GM23338 (cell line): ENCODE measurements around the gene GRIK2. TPM values are rescaled to one million over a fixed set of nuclear protein-coding genes. Genes with fewer than 3 reads are reported as not detected.

Experiments used
- ATAC-seq: fragments of 200-7000 bp; cut with Tn5 transposase; 3 replicates; pipeline ENCODE4 v1.9.1; 2020
- DNase-seq: peaks from one replicate; pipeline ENCODE4 v3.0.0-alpha.2; 2015; ENCODE audit warnings: low spot score
- H2AFZ ChIP-seq: fragments of 200-600 bp; sonication (generic); 2 replicates; pipeline ENCODE4 v1.8.0; 2016; ENCODE audit warnings: antibody characterized with exemption, mild to moderate bottlenecking, moderate library complexity
- H3F3A ChIP-seq: fragments of 200-600 bp; sonication (generic); replicated peaks from 2 replicates; pipeline ENCODE4 v1.8.0; 2017; ENCODE audit warnings: antibody characterized with exemption, mixed run types, low read depth
- H3K27ac ChIP-seq: fragments of 200-600 bp; sonication (generic); 2 replicates; pipeline ENCODE4 v1.6.1; 2016; ENCODE audit warnings: low read depth
- H3K27me3 ChIP-seq: fragments of 200-600 bp; sonication (generic); 2 replicates; pipeline ENCODE4 v1.8.0; 2016; ENCODE audit warnings: mild to moderate bottlenecking, mixed run types, moderate library complexity; ENCODE audit not compliant: insufficient read depth
- H3K36me3 ChIP-seq: fragments of 200-600 bp; sonication (generic); 2 replicates; pipeline ENCODE4 v1.8.0; 2016; ENCODE audit warnings: mild to moderate bottlenecking; ENCODE audit not compliant: insufficient read depth
- H3K4me1 ChIP-seq: fragments of 200-600 bp; sonication (generic); 2 replicates; pipeline ENCODE4 v1.8.0; 2016; ENCODE audit warnings: mild to moderate bottlenecking, moderate library complexity; ENCODE audit not compliant: insufficient read depth
- H3K4me2 ChIP-seq: fragments of 200-600 bp; sonication (generic); 2 replicates; pipeline ENCODE4 v1.7.1; 2017; ENCODE audit warnings: mixed run types
- H3K4me3 ChIP-seq: fragments of 200-600 bp; sonication (generic); 2 replicates; pipeline ENCODE4 v1.6.1; 2016; ENCODE audit warnings: mixed run types
- H3K79me2 ChIP-seq: fragments of 200-600 bp; sonication (generic); replicated peaks from 2 replicates; pipeline ENCODE4 v1.8.0; 2017; ENCODE audit warnings: mild to moderate bottlenecking; ENCODE audit not compliant: insufficient read depth
- H3K9me2 ChIP-seq: fragments of 200-600 bp; sonication (generic); 2 replicates; pipeline ENCODE4 v1.8.0; 2017; ENCODE audit not compliant: insufficient read depth
- H4K20me1 ChIP-seq: fragments of 200-600 bp; sonication (generic); replicated peaks from 2 replicates; pipeline ENCODE4 v1.8.0; 2017; ENCODE audit warnings: mild to moderate bottlenecking; ENCODE audit not compliant: insufficient read depth
- H3K27ac Mint-ChIP-seq: 2 replicates; pipeline ENCODE4 v1.8.0; 2020; ENCODE audit warnings: inconsistent platforms, mild to moderate bottlenecking, moderate library complexity, mixed read lengths
- H3K27me3 Mint-ChIP-seq: 3 replicates; pipeline ENCODE4 v1.8.0; 2022; ENCODE audit warnings: low read depth, mild to moderate bottlenecking, moderate library complexity, mixed read lengths, inconsistent platforms; ENCODE audit not compliant: insufficient read depth, poor library complexity
- H3K36me3 Mint-ChIP-seq: 3 replicates; pipeline ENCODE4 v1.8.0; 2021; ENCODE audit warnings: low read depth, mild to moderate bottlenecking, inconsistent platforms, moderate library complexity, mixed read lengths
- H3K4me1 Mint-ChIP-seq: 3 replicates; pipeline ENCODE4 v1.8.0; 2020; ENCODE audit warnings: mild to moderate bottlenecking, inconsistent platforms, mixed read lengths
- H3K4me3 Mint-ChIP-seq: 3 replicates; pipeline ENCODE4 v1.8.0; 2021; ENCODE audit warnings: moderate library complexity, mild to moderate bottlenecking, inconsistent platforms, mixed read lengths
- H3K9me3 Mint-ChIP-seq: 3 replicates; pipeline ENCODE4 v1.8.0; 2020; ENCODE audit warnings: moderate library complexity, mild to moderate bottlenecking, inconsistent platforms, mixed read lengths
- CREB1 ChIP-seq: fragments of 250-450 bp; sonication (Bioruptor Pico); IDR thresholded peaks from 2 replicates; pipeline ENCODE4 v1.5.0; 2020; ENCODE audit warnings: low read depth, mild to moderate bottlenecking, moderate library complexity
- EZH2 ChIP-seq: fragments of 200-600 bp; sonication (generic); IDR thresholded peaks from one replicate; pipeline ENCODE4 v1.8.0; 2017; ENCODE audit warnings: antibody characterized with exemption, mild to moderate bottlenecking, low read depth; ENCODE audit not compliant: unreplicated experiment
- EZH2phosphoT487 ChIP-seq: fragments of 200-600 bp; sonication (generic); IDR thresholded peaks from one replicate; pipeline ENCODE4 v1.8.1; 2018; ENCODE audit warnings: antibody characterized with exemption; ENCODE audit not compliant: unreplicated experiment
- JUNB ChIP-seq: IDR thresholded peaks from one replicate; pipeline ENCODE4 v1.6.1; 2016; ENCODE audit warnings: antibody characterized with exemption; ENCODE audit not compliant: unreplicated experiment
- NANOG ChIP-seq: IDR thresholded peaks from 2 replicates; pipeline ENCODE4 v1.6.1; 2016; ENCODE audit warnings: antibody characterized with exemption, borderline replicate concordance
- POLR2AphosphoS5 ChIP-seq: IDR thresholded peaks from 2 replicates; pipeline ENCODE4 v1.6.1; 2016; ENCODE audit warnings: antibody characterized with exemption, low read depth
- STAT1 ChIP-seq: IDR thresholded peaks from one replicate; pipeline ENCODE4 v1.6.1; 2016; ENCODE audit warnings: antibody characterized with exemption; ENCODE audit not compliant: unreplicated experiment
- ZNF114 ChIP-seq: fragments of 250-450 bp; sonication (Bioruptor Pico); IDR thresholded peaks from 2 replicates; pipeline ENCODE4 v1.5.0; 2020; ENCODE audit warnings: mild to moderate bottlenecking, moderate library complexity
- ZNF331 ChIP-seq: fragments of 250-450 bp; sonication (Bioruptor Pico); IDR thresholded peaks from 2 replicates; pipeline ENCODE4 v1.5.0; 2020; ENCODE audit warnings: low read depth, mild to moderate bottlenecking, moderate library complexity
- polyA plus RNA-seq: library from polyadenylated mRNA; unstranded; fragments of >200 nt; fragmentation: Nextera tagmentation; extraction: Ambion mirVana; gene quantifications from 2 replicates; pipeline ENCODE4 v1.2.1, GENCODE V29; 2016
- total RNA-seq: library from RNA; depleted of rRNA; stranded (reverse); fragments of >200 nt; shearing (Covaris generic); gene quantifications from 2 replicates; pipeline ENCODE4 v1.2.3, GENCODE V29; 2014
- TF ChIP-seq, protein P1 (sequence below), 2 experiments: fragments of 200-600 bp in 1 of 2; sonication (generic) in 1 of 2; conservative IDR thresholded peaks; 2 replicates each; pipeline versions ENCODE4 v1.5.1 to v1.6.1; 2016 to 2017; ENCODE audit warnings: antibody characterized with exemption in 2 of 2, low read depth in 2 of 2, mild to moderate bottlenecking in 2 of 2, moderate library complexity in 1 of 2
- TF ChIP-seq, protein P2 (sequence below): IDR thresholded peaks from 2 replicates; pipeline ENCODE4 v1.6.1; 2016; ENCODE audit warnings: antibody characterized with exemption
- TF ChIP-seq, protein P3 (sequence below): fragments of 250-450 bp; sonication (Bioruptor Pico); IDR thresholded peaks from 2 replicates; pipeline ENCODE4 v1.5.0; 2020; ENCODE audit warnings: mild to moderate bottlenecking, moderate library complexity
- TF ChIP-seq, protein P4 (sequence below): IDR thresholded peaks from one replicate; pipeline ENCODE4 v1.6.1; 2018; ENCODE audit warnings: antibody characterized with exemption; ENCODE audit not compliant: unreplicated experiment

Gene GRIK2
- total and polyA plus RNA-seq, 2 experiments from 2014 or later, result 0.73 to 3.0 TPM

DNA sequence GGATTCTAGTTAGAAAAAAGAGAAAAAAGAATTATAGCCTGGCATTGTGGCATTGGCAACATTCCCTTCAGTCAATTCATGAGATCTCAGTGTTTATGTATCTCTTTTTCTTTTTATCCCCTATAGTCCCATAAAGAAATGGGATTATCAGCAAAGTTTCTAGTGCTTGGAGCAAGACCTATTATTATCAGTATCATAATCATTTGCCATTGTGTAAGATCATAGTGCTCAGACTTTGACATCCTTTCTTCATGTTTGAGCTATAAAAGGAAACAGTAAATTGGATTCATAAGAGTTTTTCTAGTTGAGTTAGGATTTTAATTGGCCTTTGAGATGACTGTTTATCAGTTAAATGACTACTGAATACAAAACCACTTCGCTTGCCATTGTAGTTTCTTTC is 295.6 kb downstream of the GRIK2 start:
- no peak for ATAC-seq
- H3K4me3 ChIP-seq, result no peak overlapping the region
- TF ChIP-seq EZH2phosphoT487 (no peak), POLR2AphosphoS5 (no peak), NANOG (no peak), STAT1 (no peak), ZNF331 (CRISPR knock-in tag) (no peak), CREB1 (CRISPR knock-in tag) (no peak), JUNB (no peak), ZNF114 (no peak), EZH2 (no peak)
- TF ChIP-seq, protein P1, sequence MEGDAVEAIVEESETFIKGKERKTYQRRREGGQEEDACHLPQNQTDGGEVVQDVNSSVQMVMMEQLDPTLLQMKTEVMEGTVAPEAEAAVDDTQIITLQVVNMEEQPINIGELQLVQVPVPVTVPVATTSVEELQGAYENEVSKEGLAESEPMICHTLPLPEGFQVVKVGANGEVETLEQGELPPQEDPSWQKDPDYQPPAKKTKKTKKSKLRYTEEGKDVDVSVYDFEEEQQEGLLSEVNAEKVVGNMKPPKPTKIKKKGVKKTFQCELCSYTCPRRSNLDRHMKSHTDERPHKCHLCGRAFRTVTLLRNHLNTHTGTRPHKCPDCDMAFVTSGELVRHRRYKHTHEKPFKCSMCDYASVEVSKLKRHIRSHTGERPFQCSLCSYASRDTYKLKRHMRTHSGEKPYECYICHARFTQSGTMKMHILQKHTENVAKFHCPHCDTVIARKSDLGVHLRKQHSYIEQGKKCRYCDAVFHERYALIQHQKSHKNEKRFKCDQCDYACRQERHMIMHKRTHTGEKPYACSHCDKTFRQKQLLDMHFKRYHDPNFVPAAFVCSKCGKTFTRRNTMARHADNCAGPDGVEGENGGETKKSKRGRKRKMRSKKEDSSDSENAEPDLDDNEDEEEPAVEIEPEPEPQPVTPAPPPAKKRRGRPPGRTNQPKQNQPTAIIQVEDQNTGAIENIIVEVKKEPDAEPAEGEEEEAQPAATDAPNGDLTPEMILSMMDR (conservative IDR thresholded peaks at IDR 0.05; ENCODE audit: low read depth in 2 of 2), result no peak
- TF ChIP-seq, protein P2, sequence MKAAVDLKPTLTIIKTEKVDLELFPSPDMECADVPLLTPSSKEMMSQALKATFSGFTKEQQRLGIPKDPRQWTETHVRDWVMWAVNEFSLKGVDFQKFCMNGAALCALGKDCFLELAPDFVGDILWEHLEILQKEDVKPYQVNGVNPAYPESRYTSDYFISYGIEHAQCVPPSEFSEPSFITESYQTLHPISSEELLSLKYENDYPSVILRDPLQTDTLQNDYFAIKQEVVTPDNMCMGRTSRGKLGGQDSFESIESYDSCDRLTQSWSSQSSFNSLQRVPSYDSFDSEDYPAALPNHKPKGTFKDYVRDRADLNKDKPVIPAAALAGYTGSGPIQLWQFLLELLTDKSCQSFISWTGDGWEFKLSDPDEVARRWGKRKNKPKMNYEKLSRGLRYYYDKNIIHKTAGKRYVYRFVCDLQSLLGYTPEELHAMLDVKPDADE, result no peak
- TF ChIP-seq, protein P3, sequence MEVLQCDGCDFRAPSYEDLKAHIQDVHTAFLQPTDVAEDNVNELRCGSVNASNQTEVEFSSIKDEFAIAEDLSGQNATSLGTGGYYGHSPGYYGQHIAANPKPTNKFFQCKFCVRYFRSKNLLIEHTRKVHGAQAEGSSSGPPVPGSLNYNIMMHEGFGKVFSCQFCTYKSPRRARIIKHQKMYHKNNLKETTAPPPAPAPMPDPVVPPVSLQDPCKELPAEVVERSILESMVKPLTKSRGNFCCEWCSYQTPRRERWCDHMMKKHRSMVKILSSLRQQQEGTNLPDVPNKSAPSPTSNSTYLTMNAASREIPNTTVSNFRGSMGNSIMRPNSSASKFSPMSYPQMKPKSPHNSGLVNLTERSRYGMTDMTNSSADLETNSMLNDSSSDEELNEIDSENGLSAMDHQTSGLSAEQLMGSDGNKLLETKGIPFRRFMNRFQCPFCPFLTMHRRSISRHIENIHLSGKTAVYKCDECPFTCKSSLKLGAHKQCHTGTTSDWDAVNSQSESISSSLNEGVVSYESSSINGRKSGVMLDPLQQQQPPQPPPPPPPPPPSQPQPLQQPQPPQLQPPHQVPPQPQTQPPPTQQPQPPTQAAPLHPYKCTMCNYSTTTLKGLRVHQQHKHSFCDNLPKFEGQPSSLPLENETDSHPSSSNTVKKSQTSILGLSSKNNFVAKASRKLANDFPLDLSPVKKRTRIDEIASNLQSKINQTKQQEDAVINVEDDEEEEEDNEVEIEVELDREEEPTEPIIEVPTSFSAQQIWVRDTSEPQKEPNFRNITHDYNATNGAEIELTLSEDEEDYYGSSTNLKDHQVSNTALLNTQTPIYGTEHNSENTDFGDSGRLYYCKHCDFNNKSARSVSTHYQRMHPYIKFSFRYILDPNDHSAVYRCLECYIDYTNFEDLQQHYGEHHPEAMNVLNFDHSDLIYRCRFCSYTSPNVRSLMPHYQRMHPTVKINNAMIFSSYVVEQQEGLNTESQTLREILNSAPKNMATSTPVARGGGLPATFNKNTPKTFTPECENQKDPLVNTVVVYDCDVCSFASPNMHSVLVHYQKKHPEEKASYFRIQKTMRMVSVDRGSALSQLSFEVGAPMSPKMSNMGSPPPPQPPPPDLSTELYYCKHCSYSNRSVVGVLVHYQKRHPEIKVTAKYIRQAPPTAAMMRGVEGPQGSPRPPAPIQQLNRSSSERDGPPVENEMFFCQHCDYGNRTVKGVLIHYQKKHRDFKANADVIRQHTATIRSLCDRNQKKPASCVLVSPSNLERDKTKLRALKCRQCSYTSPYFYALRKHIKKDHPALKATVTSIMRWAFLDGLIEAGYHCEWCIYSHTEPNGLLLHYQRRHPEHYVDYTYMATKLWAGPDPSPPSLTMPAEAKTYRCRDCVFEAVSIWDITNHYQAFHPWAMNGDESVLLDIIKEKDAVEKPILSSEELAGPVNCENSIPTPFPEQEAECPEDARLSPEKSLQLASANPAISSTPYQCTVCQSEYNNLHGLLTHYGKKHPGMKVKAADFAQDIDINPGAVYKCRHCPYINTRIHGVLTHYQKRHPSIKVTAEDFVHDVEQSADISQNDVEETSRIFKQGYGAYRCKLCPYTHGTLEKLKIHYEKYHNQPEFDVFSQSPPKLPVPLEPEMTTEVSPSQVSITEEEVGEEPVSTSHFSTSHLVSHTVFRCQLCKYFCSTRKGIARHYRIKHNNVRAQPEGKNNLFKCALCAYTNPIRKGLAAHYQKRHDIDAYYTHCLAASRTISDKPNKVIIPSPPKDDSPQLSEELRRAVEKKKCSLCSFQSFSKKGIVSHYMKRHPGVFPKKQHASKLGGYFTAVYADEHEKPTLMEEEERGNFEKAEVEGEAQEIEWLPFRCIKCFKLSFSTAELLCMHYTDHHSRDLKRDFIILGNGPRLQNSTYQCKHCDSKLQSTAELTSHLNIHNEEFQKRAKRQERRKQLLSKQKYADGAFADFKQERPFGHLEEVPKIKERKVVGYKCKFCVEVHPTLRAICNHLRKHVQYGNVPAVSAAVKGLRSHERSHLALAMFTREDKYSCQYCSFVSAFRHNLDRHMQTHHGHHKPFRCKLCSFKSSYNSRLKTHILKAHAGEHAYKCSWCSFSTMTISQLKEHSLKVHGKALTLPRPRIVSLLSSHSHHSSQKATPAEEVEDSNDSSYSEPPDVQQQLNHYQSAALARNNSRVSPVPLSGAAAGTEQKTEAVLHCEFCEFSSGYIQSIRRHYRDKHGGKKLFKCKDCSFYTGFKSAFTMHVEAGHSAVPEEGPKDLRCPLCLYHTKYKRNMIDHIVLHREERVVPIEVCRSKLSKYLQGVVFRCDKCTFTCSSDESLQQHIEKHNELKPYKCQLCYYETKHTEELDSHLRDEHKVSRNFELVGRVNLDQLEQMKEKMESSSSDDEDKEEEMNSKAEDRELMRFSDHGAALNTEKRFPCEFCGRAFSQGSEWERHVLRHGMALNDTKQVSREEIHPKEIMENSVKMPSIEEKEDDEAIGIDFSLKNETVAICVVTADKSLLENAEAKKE (CRISPR knock-in tag), result no peak
- TF ChIP-seq, protein P4, sequence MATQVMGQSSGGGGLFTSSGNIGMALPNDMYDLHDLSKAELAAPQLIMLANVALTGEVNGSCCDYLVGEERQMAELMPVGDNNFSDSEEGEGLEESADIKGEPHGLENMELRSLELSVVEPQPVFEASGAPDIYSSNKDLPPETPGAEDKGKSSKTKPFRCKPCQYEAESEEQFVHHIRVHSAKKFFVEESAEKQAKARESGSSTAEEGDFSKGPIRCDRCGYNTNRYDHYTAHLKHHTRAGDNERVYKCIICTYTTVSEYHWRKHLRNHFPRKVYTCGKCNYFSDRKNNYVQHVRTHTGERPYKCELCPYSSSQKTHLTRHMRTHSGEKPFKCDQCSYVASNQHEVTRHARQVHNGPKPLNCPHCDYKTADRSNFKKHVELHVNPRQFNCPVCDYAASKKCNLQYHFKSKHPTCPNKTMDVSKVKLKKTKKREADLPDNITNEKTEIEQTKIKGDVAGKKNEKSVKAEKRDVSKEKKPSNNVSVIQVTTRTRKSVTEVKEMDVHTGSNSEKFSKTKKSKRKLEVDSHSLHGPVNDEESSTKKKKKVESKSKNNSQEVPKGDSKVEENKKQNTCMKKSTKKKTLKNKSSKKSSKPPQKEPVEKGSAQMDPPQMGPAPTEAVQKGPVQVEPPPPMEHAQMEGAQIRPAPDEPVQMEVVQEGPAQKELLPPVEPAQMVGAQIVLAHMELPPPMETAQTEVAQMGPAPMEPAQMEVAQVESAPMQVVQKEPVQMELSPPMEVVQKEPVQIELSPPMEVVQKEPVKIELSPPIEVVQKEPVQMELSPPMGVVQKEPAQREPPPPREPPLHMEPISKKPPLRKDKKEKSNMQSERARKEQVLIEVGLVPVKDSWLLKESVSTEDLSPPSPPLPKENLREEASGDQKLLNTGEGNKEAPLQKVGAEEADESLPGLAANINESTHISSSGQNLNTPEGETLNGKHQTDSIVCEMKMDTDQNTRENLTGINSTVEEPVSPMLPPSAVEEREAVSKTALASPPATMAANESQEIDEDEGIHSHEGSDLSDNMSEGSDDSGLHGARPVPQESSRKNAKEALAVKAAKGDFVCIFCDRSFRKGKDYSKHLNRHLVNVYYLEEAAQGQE, result no peak

More for the DNA sequence above, 295.6 kb downstream of the GRIK2 start:
- DNase-seq, result no peak
- peaks cover 2% of the 10 kb centered on the region for H3K27me3 Mint-ChIP-seq
- Histone ChIP-seq H3F3A (no peaks in the 10 kb centered on the region), H3K36me3 (no peaks in the 10 kb centered on the region), H3K4me1 (0 out of 2 replicates have a peak, but pooled peaks cover under 1% of the 10 kb centered on the region), H2AFZ (no peak overlapping the region), H3K9me2 (no peaks in the 10 kb centered on the region), H3K27ac (no peak overlapping the region), H3K27me3 (no peaks in the 10 kb centered on the region), H4K20me1 (no peaks in the 10 kb centered on the region), H3K79me2 (no peaks in the 10 kb centered on the region), H3K4me2 (no peak overlapping the region)
- H3K27ac Mint-ChIP-seq, result no peak overlapping the region
- H3K36me3 Mint-ChIP-seq, result no peaks in the 10 kb centered on the region
- H3K4me1 Mint-ChIP-seq, result peaks cover 2% of the 10 kb centered on the region; the same call in 1 of the 3 replicates
- H3K9me3 Mint-ChIP-seq, result no peaks in the 10 kb centered on the region
- no peak overlapping the region for H3K4me3 Mint-ChIP-seq
